Lower leg skin (tissue), 4 donors: ENCODE data around the gene EPS8L3. TPM values are rescaled to one million over a fixed set of nuclear protein-coding genes. Genes with fewer than 3 reads are reported as not detected.

ENCODE experiments used
- DNase-seq, 2 donors: peaks; one replicate each; pipeline ENCODE4 v3.0.0-alpha.2; 2019; ENCODE audit warnings: low spot score in 2 of 2
- H3K4me3 ChIP-seq: fragments of 200-600 bp; sonication (generic); 2 replicates; pipeline ENCODE4 v1.5.1; 2017; ENCODE audit warnings: mild to moderate bottlenecking, low read depth; ENCODE audit not compliant: poor library complexity, severe bottlenecking
- POLR2A ChIP-seq, 2 donors: fragments of 450-650 bp; IDR thresholded peaks; one replicate each; pipeline ENCODE4 v1.6.1; 2016 to 2017; ENCODE audit warnings: antibody characterized with exemption in 2 of 2, mild to moderate bottlenecking in 1 of 2, moderate library complexity in 1 of 2
- WGBS, 2 donors: methylation state at CpG; one replicate each; pipeline ENCODE4 v1.1.5; 2018; 5-methylcytosine and 5-hydroxymethylcytosine counted together
- intact Hi-C: fragments of 100-400 bp; cut with DNase I; formaldehyde crosslinking; loops from one replicate; pipeline ENCODE4 v1.15.0; 2023; ENCODE audit warnings: low total_unique reads
- total RNA-seq, 4 donors: library from RNA; depleted of rRNA; stranded (reverse); fragments of >200 nt; gene quantifications; one replicate each; pipeline ENCODE4 v1.1.0, GENCODE V29; 2016
- TF ChIP-seq, protein P1 (sequence below), 3 donors: fragments of 450-650 bp; IDR thresholded peaks; one replicate each; pipeline ENCODE4 v1.5.1; 2016; ENCODE audit warnings: antibody characterized with exemption in 3 of 3, mild to moderate bottlenecking in 3 of 3, moderate library complexity in 2 of 3

The EPS8L3 gene
- total RNA-seq, 4 donors from 2014 or later = not detected

DNA sequence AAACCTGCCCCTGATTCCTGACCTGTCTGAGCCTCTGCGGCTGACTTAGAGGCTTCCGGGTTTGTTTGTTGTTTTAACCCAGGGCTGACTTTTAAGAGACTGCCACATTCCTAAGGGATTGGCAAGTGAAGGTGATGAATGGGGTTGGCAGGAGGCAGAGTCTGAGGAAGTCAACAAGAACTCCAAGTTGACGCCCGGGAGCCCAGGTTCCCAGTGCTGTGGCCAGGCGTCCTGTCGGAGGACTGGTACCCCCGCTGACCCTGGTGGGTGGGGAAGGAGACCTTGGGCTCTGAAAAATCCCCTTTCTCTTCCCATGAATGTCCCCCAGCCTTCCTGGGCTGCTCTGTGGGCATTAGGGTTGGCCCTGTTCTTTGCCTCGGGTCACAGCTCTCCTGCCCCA is 19.7 kb upstream of the EPS8L3 start:
- no peak for TF ChIP-seq POLR2A (IDR thresholded peaks at IDR 0.05)
- TF ChIP-seq, protein P1, sequence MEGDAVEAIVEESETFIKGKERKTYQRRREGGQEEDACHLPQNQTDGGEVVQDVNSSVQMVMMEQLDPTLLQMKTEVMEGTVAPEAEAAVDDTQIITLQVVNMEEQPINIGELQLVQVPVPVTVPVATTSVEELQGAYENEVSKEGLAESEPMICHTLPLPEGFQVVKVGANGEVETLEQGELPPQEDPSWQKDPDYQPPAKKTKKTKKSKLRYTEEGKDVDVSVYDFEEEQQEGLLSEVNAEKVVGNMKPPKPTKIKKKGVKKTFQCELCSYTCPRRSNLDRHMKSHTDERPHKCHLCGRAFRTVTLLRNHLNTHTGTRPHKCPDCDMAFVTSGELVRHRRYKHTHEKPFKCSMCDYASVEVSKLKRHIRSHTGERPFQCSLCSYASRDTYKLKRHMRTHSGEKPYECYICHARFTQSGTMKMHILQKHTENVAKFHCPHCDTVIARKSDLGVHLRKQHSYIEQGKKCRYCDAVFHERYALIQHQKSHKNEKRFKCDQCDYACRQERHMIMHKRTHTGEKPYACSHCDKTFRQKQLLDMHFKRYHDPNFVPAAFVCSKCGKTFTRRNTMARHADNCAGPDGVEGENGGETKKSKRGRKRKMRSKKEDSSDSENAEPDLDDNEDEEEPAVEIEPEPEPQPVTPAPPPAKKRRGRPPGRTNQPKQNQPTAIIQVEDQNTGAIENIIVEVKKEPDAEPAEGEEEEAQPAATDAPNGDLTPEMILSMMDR (IDR thresholded peaks at IDR 0.05) = no peak
- WGBS, 2 donors = 38 to 39% methylated on average over 8 of the region's 8 CpGs
- no peak overlapping the region for H3K4me3 ChIP-seq
- DNase-seq = no peak
- intact Hi-C loops = no loop called here

DNA sequence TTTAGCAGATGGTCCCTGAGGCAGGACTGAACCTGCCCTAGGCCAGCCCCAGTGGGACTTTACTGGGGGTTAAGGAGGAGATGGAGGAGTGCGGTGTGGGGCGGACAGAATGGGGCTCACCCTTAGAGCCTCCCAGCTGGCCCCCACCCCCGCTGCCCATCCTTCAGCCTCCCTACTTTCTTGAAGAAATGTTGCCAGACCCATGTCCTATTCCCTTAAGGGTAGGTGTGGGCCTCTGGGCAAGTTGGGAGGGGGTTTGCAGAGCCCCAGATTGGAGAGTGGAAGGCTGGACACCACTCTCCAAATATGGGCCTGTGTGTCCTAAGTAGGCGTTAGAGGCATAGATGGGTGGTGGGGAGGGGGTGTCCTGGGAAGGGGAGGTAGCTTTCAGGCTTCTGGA is 19.2 kb upstream of the EPS8L3 start:
- WGBS, 2 donors = 81 to 86% methylated on average over 4 of the region's 4 CpGs
- no peak overlapping the region for H3K4me3 ChIP-seq
- no peak for DNase-seq
- intact Hi-C loops = no loop called here
- no peak for TF ChIP-seq POLR2A (IDR thresholded peaks at IDR 0.05)
- TF ChIP-seq, protein P1 (IDR thresholded peaks at IDR 0.05) = no peak

DNA sequence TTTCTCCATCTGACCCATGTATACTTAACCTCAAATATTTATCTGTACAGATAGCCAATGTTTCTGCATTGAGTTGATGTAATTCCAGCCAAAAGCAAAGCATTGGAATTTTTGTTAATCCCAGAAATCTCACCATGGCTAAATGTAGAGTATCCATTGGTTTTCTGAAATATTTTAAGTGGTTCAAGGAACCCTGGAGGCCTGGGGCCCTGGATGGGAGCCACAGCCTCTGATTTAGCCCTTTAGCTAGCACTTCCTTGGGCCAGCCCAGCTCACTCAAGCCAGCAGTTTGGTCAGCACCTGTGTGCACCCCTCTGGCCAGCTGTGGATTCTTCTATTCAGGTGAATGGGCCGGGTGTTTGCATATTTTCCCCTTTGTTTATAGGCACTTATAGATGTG is 18.8 kb upstream of the EPS8L3 start:
- intact Hi-C loops = no loop called here
- 44 to 68% methylated on average over 1 of the region's 1 CpG for WGBS, 2 donors
- H3K4me3 ChIP-seq = no peak overlapping the region
- DNase-seq = no peak
- TF ChIP-seq POLR2A (IDR thresholded peaks at IDR 0.05) = no peak
- TF ChIP-seq, protein P1 (IDR thresholded peaks at IDR 0.05) = no peak

DNA sequence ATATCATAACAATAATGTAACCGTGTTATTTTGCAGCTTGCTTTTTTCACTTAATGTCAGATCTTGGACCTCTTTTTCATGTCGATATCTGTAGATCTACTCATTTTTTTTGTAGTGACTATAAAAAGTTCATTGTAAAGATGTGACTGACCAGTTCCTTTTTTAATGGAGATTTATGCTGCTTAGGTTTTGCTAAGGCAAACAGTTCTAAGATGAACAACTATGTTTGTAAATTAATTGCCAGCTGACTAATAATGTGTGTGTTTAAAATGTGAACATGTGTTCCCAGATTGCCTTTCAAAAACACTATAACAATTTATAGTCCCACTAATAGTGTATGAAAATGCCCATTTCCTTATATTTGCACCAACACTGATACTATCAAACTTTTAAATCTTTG is 18.1 kb upstream of the EPS8L3 start:
- intact Hi-C loops = no loop called here
- WGBS, 2 donors = 85 to 87% methylated on average over 2 of the region's 2 CpGs

DNA sequence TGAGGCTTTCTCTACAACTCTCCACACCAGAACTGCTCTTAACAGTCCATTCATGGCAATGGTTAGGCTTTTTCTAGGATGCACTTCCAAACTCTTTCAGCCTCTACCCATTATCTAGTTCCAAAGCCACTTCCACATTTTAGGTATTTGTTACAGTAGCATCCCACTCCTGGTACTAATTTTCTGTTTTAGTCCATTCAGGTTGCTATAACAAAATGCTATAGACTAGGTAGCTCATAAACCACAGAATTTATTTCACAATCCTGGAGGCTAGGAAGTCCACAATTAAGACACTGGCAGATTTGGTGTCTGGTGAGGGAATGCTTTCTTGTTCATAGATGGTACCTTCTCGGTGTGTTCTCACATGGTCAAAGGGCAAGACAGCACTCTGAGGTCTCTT is 17.3 kb upstream of the EPS8L3 start:
- H3K4me3 ChIP-seq = no peak overlapping the region
- WGBS, 2 donors = 88 to 100% methylated on average over 1 of the region's 1 CpG
- intact Hi-C loops = no loop called here

More for the DNA sequence above, 18.1 kb upstream of the EPS8L3 start:
- H3K4me3 ChIP-seq = no peak overlapping the region
- no peak for DNase-seq
- no peak for TF ChIP-seq POLR2A (IDR thresholded peaks at IDR 0.05)
- TF ChIP-seq, protein P1 (IDR thresholded peaks at IDR 0.05) = no peak

More for the DNA sequence above, 17.3 kb upstream of the EPS8L3 start:
- no peak for DNase-seq
- TF ChIP-seq, protein P1 (IDR thresholded peaks at IDR 0.05) = no peak
